ENCODE data around the gene MAML2. TPM values are rescaled to one million over a fixed set of nuclear protein-coding genes. Genes with fewer than 3 reads are reported as not detected.

Gene MAML2
- total and polyA plus RNA-seq, 2 experiments from 2014 or later: 2.0 to 7.1 TPM

- no peak overlapping the region for H3K4me2 ChIP-seq
- TF ChIP-seq EZH2 (IDR thresholded peaks at IDR 0.05; ENCODE audit: low read depth, unreplicated experiment) (no peak), REST (IDR thresholded peaks at IDR 0.05; ENCODE audit: unreplicated experiment) (no peak), JUNB (IDR thresholded peaks at IDR 0.05; ENCODE audit: unreplicated experiment) (no peak), EZH2phosphoT487 (IDR thresholded peaks at IDR 0.05; ENCODE audit: unreplicated experiment) (no peak), ZNF331 (CRISPR knock-in tag; IDR thresholded peaks at IDR 0.05; ENCODE audit: low read depth) (no peak), CTCF (conservative IDR thresholded peaks at IDR 0.05; ENCODE audit: low read depth in 2 of 2) (no peak), NANOG (IDR thresholded peaks at IDR 0.05; ENCODE audit: borderline replicate concordance) (no peak), CREB1 (CRISPR knock-in tag; IDR thresholded peaks at IDR 0.05; ENCODE audit: low read depth) (no peak), STAT1 (IDR thresholded peaks at IDR 0.05; ENCODE audit: unreplicated experiment) (no peak), ZNF114 (CRISPR knock-in tag; IDR thresholded peaks at IDR 0.05) (no peak), POLR2AphosphoS5 (IDR thresholded peaks at IDR 0.05; ENCODE audit: low read depth) (no peak)
- TF ChIP-seq, protein P1, sequence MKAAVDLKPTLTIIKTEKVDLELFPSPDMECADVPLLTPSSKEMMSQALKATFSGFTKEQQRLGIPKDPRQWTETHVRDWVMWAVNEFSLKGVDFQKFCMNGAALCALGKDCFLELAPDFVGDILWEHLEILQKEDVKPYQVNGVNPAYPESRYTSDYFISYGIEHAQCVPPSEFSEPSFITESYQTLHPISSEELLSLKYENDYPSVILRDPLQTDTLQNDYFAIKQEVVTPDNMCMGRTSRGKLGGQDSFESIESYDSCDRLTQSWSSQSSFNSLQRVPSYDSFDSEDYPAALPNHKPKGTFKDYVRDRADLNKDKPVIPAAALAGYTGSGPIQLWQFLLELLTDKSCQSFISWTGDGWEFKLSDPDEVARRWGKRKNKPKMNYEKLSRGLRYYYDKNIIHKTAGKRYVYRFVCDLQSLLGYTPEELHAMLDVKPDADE (IDR thresholded peaks at IDR 0.05): no peak
- TF ChIP-seq, protein P2, sequence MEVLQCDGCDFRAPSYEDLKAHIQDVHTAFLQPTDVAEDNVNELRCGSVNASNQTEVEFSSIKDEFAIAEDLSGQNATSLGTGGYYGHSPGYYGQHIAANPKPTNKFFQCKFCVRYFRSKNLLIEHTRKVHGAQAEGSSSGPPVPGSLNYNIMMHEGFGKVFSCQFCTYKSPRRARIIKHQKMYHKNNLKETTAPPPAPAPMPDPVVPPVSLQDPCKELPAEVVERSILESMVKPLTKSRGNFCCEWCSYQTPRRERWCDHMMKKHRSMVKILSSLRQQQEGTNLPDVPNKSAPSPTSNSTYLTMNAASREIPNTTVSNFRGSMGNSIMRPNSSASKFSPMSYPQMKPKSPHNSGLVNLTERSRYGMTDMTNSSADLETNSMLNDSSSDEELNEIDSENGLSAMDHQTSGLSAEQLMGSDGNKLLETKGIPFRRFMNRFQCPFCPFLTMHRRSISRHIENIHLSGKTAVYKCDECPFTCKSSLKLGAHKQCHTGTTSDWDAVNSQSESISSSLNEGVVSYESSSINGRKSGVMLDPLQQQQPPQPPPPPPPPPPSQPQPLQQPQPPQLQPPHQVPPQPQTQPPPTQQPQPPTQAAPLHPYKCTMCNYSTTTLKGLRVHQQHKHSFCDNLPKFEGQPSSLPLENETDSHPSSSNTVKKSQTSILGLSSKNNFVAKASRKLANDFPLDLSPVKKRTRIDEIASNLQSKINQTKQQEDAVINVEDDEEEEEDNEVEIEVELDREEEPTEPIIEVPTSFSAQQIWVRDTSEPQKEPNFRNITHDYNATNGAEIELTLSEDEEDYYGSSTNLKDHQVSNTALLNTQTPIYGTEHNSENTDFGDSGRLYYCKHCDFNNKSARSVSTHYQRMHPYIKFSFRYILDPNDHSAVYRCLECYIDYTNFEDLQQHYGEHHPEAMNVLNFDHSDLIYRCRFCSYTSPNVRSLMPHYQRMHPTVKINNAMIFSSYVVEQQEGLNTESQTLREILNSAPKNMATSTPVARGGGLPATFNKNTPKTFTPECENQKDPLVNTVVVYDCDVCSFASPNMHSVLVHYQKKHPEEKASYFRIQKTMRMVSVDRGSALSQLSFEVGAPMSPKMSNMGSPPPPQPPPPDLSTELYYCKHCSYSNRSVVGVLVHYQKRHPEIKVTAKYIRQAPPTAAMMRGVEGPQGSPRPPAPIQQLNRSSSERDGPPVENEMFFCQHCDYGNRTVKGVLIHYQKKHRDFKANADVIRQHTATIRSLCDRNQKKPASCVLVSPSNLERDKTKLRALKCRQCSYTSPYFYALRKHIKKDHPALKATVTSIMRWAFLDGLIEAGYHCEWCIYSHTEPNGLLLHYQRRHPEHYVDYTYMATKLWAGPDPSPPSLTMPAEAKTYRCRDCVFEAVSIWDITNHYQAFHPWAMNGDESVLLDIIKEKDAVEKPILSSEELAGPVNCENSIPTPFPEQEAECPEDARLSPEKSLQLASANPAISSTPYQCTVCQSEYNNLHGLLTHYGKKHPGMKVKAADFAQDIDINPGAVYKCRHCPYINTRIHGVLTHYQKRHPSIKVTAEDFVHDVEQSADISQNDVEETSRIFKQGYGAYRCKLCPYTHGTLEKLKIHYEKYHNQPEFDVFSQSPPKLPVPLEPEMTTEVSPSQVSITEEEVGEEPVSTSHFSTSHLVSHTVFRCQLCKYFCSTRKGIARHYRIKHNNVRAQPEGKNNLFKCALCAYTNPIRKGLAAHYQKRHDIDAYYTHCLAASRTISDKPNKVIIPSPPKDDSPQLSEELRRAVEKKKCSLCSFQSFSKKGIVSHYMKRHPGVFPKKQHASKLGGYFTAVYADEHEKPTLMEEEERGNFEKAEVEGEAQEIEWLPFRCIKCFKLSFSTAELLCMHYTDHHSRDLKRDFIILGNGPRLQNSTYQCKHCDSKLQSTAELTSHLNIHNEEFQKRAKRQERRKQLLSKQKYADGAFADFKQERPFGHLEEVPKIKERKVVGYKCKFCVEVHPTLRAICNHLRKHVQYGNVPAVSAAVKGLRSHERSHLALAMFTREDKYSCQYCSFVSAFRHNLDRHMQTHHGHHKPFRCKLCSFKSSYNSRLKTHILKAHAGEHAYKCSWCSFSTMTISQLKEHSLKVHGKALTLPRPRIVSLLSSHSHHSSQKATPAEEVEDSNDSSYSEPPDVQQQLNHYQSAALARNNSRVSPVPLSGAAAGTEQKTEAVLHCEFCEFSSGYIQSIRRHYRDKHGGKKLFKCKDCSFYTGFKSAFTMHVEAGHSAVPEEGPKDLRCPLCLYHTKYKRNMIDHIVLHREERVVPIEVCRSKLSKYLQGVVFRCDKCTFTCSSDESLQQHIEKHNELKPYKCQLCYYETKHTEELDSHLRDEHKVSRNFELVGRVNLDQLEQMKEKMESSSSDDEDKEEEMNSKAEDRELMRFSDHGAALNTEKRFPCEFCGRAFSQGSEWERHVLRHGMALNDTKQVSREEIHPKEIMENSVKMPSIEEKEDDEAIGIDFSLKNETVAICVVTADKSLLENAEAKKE (CRISPR knock-in tag; IDR thresholded peaks at IDR 0.05): no peak
- H3K27me3 ChIP-seq (ENCODE audit: insufficient read depth): no peaks in the 10 kb centered on the region
- no peak overlapping the region for H3K4me3 Mint-ChIP-seq
- H3K4me3 ChIP-seq: no peak overlapping the region
- no peaks in the 10 kb centered on the region for H3K36me3 ChIP-seq (ENCODE audit: insufficient read depth)
- DNase-seq (ENCODE audit: low spot score) (no peak), ATAC-seq (no peak)
- no peaks in the 10 kb centered on the region for H3K36me3 Mint-ChIP-seq (ENCODE audit: low read depth)
- no peak overlapping the region for H3K27ac Mint-ChIP-seq
- no peaks in the 10 kb centered on the region for H3F3A ChIP-seq (replicated peaks; ENCODE audit: low read depth)
- H4K20me1 ChIP-seq (replicated peaks; ENCODE audit: insufficient read depth): no peaks in the 10 kb centered on the region
- H3K79me2 ChIP-seq (replicated peaks; ENCODE audit: insufficient read depth): no peaks in the 10 kb centered on the region
- no peak overlapping the region for H2AFZ ChIP-seq
- no peaks in the 10 kb centered on the region for H3K9me2 ChIP-seq (ENCODE audit: insufficient read depth)
- peaks cover 29% of the 10 kb centered on the region for H3K4me1 Mint-ChIP-seq
- H3K27me3 Mint-ChIP-seq (ENCODE audit: insufficient read depth, low read depth, poor library complexity): no peaks in the 10 kb centered on the region
- no peak overlapping the region for H3K27ac ChIP-seq (ENCODE audit: low read depth)
- peaks cover 15% of the 10 kb centered on the region; the same call in 1 of the 2 replicates for H3K4me1 ChIP-seq (ENCODE audit: insufficient read depth)
- no peaks in the 10 kb centered on the region for H3K9me3 Mint-ChIP-seq
Observed at GRCh38 chr11:96094156-96094555, 248.8 kb downstream of the MAML2 start.

Measured in GM23338 (cell line).